HepG2 (cell line): ENCODE data around the gene KCNIP3. TPM values are rescaled to one million over a fixed set of nuclear protein-coding genes. Genes with fewer than 3 reads are reported as not detected.

Source experiments
- FOXO1 ChIP-seq: sonication (generic); formaldehyde crosslinking; IDR thresholded peaks from 2 replicates; pipeline ENCODE4 v1.4.0; 2020; ENCODE audit warnings: missing genetic modification reagents
- KDM6A ChIP-seq: IDR thresholded peaks from 2 replicates; pipeline ENCODE4 v1.6.1; 2016; ENCODE audit warnings: low read depth
- RFX1 ChIP-seq: fragments of 450-650 bp; IDR thresholded peaks from 2 replicates; pipeline ENCODE4 v1.6.1; 2017
- RXRB ChIP-seq: IDR thresholded peaks from 2 replicates; pipeline ENCODE4 v1.6.1; 2016; ENCODE audit warnings: borderline replicate concordance, missing genetic modification reagents, missing compliant biosample characterization
- TAF15 ChIP-seq: fragments of 200-400 bp; formaldehyde crosslinking; IDR thresholded peaks from one replicate; pipeline ENCODE4 v1.6.1; 2018; ENCODE audit warnings: mild to moderate bottlenecking, low read depth, low read length; ENCODE audit not compliant: poor library complexity, severe bottlenecking
- ZNF672 ChIP-seq: sonication (generic); formaldehyde crosslinking; IDR thresholded peaks from 2 replicates; pipeline ENCODE4 v1.8.1; 2022; ENCODE audit warnings: missing genetic modification reagents
- polyA plus RNA-seq, 8 experiments: library from polyadenylated mRNA; depleted of rRNA in 3 of 8; stranded (reverse) in 7 of 8; unstranded in 1 of 8; fragments of >200 nt; fragmentation: Illumina TruSeq in 4 of 8; extraction: Trizol in 4 of 8; gene quantifications; 2 replicates each; pipeline versions ENCODE4 v1.2.1 to v1.2.3, GENCODE V29; 2011 to 2016; ENCODE audit warnings: low read depth in 4 of 8, missing spikeins in 1 of 8, mixed read lengths in 1 of 8; ENCODE audit not compliant: insufficient read depth in 1 of 8
- total RNA-seq, 5 experiments: library from RNA; depleted of rRNA; stranded (reverse); fragments of >200 nt; fragmentation: Illumina TruSeq; extraction: Trizol; gene quantifications; 2 replicates each; pipeline ENCODE4 v1.2.3, GENCODE V29; 2016; ENCODE audit warnings: low read depth in 1 of 5
- TF ChIP-seq, protein P1 (sequence below): sonication (generic); formaldehyde crosslinking; IDR thresholded peaks from 2 replicates; pipeline ENCODE4 v1.9.0; 2021; ENCODE audit warnings: mild to moderate bottlenecking, missing genetic modification reagents

KCNIP3 gene
- total and polyA plus RNA-seq, 2 of the 13 experiments (the other 11 are each of a cell fraction or from before 2014, with no cell fraction given) = not detected

DNA sequence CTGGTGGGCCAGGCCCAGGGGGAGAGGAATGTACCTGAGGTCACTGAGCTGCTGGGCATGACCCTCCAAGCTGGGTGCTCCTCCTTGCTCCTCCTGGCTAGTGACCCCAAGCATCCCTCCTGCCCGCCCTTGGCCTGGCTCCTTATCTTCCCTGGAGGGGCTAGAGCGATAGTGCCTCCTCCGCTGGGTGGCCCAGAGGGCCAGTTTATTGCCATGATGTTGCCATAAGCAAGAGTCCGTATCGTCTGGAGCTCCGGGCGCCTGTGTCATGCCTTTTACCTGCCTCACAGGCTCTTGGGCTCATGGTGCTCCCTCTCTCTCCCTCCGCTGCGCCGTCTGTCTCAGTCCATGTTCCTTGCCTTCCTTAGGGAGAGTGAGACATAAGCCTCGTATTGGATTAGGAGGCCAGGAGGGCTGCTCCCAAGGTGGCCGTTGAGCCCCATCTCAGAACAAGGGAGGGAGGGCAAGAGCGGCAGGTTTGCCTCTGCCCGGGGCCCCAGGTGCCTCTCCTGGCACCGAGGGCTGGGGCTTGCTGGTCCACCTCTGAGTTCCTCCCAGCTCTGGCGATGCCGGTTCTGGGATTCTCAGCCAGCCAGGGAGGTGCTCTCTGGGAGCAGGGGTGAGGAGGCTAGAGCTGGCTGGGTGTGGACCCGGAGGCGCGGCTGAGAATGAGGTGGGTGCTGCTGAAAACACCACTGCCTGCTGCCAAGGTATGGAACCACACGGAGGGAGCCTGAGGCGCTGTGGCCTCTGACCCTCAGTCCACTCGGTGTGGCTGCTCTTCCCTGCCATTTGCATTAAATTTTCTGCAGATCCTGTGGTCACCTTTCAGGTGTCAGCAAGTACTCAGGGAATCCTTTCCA lies 22.6 kb downstream of the KCNIP3 start (continued):
- TF ChIP-seq, protein P1, sequence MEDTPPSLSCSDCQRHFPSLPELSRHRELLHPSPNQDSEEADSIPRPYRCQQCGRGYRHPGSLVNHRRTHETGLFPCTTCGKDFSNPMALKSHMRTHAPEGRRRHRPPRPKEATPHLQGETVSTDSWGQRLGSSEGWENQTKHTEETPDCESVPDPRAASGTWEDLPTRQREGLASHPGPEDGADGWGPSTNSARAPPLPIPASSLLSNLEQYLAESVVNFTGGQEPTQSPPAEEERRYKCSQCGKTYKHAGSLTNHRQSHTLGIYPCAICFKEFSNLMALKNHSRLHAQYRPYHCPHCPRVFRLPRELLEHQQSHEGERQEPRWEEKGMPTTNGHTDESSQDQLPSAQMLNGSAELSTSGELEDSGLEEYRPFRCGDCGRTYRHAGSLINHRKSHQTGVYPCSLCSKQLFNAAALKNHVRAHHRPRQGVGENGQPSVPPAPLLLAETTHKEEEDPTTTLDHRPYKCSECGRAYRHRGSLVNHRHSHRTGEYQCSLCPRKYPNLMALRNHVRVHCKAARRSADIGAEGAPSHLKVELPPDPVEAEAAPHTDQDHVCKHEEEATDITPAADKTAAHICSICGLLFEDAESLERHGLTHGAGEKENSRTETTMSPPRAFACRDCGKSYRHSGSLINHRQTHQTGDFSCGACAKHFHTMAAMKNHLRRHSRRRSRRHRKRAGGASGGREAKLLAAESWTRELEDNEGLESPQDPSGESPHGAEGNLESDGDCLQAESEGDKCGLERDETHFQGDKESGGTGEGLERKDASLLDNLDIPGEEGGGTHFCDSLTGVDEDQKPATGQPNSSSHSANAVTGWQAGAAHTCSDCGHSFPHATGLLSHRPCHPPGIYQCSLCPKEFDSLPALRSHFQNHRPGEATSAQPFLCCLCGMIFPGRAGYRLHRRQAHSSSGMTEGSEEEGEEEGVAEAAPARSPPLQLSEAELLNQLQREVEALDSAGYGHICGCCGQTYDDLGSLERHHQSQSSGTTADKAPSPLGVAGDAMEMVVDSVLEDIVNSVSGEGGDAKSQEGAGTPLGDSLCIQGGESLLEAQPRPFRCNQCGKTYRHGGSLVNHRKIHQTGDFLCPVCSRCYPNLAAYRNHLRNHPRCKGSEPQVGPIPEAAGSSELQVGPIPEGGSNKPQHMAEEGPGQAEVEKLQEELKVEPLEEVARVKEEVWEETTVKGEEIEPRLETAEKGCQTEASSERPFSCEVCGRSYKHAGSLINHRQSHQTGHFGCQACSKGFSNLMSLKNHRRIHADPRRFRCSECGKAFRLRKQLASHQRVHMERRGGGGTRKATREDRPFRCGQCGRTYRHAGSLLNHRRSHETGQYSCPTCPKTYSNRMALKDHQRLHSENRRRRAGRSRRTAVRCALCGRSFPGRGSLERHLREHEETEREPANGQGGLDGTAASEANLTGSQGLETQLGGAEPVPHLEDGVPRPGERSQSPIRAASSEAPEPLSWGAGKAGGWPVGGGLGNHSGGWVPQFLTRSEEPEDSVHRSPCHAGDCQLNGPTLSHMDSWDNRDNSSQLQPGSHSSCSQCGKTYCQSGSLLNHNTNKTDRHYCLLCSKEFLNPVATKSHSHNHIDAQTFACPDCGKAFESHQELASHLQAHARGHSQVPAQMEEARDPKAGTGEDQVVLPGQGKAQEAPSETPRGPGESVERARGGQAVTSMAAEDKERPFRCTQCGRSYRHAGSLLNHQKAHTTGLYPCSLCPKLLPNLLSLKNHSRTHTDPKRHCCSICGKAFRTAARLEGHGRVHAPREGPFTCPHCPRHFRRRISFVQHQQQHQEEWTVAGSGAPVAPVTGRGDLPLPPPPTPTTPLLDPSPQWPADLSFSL (CRISPR knock-in tag) = no peak
- no peak for TF ChIP-seq ZNF672
- no peak for TF ChIP-seq TAF15
- no peak for TF ChIP-seq RFX1
- no peak for TF ChIP-seq RXRB (CRISPR knock-in tag)
- TF ChIP-seq KDM6A (CRISPR knock-in tag) = no peak
- no peak for TF ChIP-seq FOXO1 (CRISPR knock-in tag)
